GM12874 (cell line): Measurements from ENCODE around the gene GAPDHS.

Experiments used
- CTCF ChIP-seq: IDR thresholded peaks from 2 replicates; pipeline ENCODE4 v1.5.1; 2011; ENCODE audit warnings: low read depth, mild to moderate bottlenecking, control low read depth, low read length, moderate library complexity; ENCODE audit not compliant: insufficient read depth

GAPDHS gene

GRCh38 chr19:35493971-35494370 is 39.3 kb upstream of the GAPDHS start:
- no peak for TF ChIP-seq CTCF

GRCh38 chr19:35495107-35496064 is 37.9 kb upstream of the GAPDHS start:
- peak; percentile 99 for TF ChIP-seq CTCF

- no peak for TF ChIP-seq CTCF
Measured at GRCh38 chr19:35497406-35497805, 35.9 kb upstream of the GAPDHS start.

GRCh38 chr19:35498220-35498619 is 35.0 kb upstream of the GAPDHS start:
- no peak for TF ChIP-seq CTCF

- no peak for TF ChIP-seq CTCF
Measured at GRCh38 chr19:35498984-35499527, 34.2 kb upstream of the GAPDHS start.

GRCh38 chr19:35500611-35501010 is 32.6 kb upstream of the GAPDHS start:
- no peak for TF ChIP-seq CTCF

- no peak for TF ChIP-seq CTCF
Measured at GRCh38 chr19:35501684-35502083, 31.6 kb upstream of the GAPDHS start.
